ENCODE results near the gene DPEP1.

The DPEP1 gene

DNA sequence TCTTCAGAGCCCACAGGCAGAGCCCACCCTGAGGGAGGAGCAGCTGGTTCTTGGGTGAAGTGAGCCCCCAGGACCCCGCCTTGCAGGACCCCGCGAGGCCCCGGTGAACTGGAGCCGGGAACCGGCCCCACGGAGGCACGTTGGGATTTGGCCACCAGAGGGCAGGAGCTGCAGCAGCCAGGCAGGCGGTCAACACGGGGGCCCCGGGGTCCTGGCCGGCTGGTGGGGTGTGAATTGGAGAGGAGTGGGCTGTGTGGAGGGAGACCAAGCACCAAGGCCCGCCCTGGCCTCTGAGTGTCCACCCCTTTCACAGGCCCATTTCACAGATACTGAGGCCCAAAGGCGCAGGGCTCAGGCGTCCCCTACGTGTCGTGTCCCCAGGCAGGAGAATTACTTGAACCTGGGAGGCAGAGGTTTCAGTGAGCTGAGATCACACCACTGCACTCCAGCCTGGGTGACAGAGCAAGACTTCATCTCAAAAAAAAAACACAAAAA lies 2.2 kb downstream of the DPEP1 start:
- no peak for TF ChIP-seq GATA3 (IDR thresholded peaks at IDR 0.05; ENCODE audit: low read depth, low read length)
- TF ChIP-seq GATA2 (IDR thresholded peaks at IDR 0.05; ENCODE audit: low read depth, low read length): no peak

DNA sequence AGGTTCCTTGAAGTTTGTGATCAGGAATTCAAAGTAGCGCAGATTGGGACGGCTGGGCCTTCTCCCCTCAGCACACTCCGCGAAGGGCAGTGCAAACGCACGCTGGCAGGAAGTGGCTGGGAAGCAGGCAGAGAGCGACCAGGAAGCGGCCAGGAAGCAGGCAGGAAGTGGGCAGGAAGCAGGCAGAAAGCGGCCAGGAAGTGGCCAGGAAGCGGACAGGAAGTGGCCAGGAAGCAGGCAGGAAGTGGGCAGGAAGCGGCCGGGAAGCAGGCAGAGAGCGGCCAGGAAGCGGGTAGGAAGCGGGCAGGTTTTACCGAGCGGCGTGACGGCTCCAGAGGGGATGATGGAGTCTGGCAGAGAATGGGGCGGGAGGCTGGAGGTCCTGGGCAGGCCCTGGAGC lies 3.2 kb downstream of the DPEP1 start:
- TF ChIP-seq GATA3 (IDR thresholded peaks at IDR 0.05; ENCODE audit: low read depth, low read length) (no peak), GATA2 (IDR thresholded peaks at IDR 0.05; ENCODE audit: low read depth, low read length) (no peak)

DNA sequence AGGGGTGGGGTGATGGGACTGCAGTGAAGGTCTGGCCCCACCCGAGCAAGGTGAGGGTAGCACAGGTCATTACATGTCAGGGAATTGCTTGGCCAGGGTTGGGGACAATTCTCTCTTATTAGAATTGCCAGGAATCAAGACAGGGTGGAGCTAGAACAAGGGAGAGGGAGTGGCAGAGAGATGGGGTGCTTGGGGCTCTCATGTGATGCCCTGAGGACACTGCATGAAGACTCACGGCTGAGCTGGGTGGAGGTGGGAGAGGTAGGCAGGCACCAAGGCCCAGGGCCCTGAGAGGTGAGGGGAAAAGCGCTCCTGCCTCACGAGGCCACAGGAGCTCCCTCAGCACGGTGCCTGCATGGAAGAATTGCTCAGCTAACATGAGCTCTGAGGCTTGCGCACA lies 3.6 kb downstream of the DPEP1 start:
- TF ChIP-seq GATA2 (IDR thresholded peaks at IDR 0.05; ENCODE audit: low read depth, low read length) (no peak), GATA3 (IDR thresholded peaks at IDR 0.05; ENCODE audit: low read depth, low read length) (no peak)

DNA sequence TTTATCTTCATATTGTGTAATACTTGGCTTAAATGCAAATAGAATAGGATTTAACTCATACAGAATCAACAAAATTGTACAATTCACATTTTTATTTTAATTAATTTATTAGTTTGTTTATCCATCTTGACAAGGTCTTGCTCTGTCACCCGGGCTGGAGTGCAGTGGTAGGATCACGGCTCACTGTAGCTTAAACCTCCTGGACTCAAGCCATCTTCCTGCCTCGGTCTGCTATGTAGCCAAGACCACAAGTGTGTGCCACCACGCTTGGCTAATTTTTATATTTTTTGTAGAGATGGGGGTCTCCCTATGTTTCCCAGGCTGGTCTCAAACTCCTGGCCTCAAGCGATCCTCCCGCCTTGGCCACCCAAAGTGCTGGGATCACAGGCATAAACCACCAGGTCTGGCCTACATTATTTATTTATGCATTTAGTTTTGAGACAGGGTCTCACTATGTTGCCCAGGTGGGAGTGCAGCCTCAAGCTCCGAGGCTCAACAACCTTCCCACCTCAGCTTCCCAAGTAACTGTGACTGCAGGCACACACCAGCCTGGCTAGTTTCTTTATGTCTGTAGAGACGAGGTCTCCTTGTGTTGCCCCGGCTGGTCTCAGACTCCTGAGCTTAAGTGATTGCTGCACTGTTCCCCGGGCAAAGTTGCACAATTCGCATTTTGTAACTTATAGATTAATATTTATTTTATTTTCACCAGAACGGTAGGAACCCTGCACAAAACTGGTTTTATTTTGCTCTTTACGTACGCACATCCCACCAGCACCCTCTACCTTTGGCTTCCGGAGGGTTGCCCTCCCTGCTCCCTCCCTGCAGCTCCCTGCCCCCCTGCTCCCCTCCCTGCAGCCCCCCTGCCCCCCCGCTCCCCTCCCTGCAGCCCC lies 4.9 kb downstream of the DPEP1 start:
- TF ChIP-seq GATA3 (IDR thresholded peaks at IDR 0.05; ENCODE audit: low read depth, low read length) (no peak), GATA2 (IDR thresholded peaks at IDR 0.05; ENCODE audit: low read depth, low read length) (no peak)

DNA sequence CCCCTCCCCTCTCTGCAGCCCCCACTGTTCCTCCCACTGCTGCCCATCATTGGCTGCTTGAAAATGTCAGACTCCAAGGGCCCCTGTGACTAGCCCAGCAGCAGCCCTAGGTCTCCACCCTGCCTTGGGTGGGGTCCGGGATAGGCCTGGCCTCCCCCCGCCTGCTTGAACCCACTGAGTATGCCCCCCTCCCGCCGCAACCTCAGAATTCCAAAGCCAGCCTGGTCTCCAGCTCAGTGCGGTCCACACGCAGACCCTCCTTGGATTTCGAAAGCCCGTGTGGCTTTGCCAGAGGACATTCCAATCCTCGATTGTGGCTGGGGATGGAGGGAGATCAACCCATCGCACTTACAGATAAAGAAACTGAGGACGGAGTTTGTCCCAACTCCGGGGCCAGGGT lies 6.4 kb downstream of the DPEP1 start:
- TF ChIP-seq GATA3 (IDR thresholded peaks at IDR 0.05; ENCODE audit: low read depth, low read length): no peak
- TF ChIP-seq GATA2 (IDR thresholded peaks at IDR 0.05; ENCODE audit: low read depth, low read length): no peak

DNA sequence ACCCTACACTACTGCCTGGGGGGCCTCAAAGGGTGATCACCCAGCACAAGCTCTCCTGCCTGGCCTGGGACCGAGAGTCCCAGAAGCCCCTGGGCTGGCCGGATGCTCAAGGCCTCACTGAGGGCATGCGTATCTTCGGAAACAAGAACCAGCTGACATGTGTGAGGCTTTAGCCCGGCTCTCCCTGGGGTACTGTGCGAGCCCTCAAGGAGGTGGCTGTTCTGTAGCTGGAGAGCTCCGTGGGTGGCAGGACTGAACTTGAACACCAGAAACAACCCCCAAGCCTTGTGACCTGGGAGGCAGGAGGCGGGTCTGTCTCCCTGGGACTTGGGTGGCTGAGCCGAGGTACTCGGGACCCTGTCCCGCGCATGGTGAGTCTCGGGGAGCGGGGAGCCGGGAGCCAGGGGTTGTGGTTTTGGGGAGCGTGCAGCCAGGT lies 7.0 kb downstream of the DPEP1 start:
- no peak for TF ChIP-seq GATA3 (IDR thresholded peaks at IDR 0.05; ENCODE audit: low read depth, low read length)
- no peak for TF ChIP-seq GATA2 (IDR thresholded peaks at IDR 0.05; ENCODE audit: low read depth, low read length)

DNA sequence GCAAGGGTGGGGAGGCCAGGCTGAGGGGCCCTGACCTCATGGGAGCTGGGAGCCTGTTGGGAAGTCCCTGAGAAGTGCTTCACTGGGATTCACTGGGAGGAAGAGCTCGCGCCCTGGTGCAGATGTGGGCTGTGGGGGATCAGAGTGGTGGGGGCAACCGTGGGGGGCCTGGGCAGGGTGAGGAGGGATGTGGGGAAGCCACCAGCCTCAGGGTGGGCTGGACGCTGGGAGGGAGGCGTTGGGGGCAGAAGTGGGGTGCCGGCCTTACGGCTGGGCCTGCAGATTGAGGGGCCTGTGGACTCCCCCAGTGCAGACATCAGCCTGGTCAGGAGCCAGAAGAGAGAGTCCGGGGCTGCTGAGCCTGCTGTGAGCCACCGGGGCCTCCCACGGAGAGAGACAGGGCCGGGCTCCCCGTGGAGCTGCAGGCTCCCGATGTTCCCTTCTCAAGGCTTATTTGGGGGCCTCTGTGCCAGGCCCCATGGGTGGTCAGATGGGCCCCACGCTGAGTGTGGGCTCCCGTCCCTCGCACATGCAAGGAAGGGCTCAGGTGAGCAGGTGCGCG lies 7.8 kb downstream of the DPEP1 start:
- TF ChIP-seq GATA3 (IDR thresholded peaks at IDR 0.05; ENCODE audit: low read depth, low read length): no peak
- no peak for TF ChIP-seq GATA2 (IDR thresholded peaks at IDR 0.05; ENCODE audit: low read depth, low read length)

DNA sequence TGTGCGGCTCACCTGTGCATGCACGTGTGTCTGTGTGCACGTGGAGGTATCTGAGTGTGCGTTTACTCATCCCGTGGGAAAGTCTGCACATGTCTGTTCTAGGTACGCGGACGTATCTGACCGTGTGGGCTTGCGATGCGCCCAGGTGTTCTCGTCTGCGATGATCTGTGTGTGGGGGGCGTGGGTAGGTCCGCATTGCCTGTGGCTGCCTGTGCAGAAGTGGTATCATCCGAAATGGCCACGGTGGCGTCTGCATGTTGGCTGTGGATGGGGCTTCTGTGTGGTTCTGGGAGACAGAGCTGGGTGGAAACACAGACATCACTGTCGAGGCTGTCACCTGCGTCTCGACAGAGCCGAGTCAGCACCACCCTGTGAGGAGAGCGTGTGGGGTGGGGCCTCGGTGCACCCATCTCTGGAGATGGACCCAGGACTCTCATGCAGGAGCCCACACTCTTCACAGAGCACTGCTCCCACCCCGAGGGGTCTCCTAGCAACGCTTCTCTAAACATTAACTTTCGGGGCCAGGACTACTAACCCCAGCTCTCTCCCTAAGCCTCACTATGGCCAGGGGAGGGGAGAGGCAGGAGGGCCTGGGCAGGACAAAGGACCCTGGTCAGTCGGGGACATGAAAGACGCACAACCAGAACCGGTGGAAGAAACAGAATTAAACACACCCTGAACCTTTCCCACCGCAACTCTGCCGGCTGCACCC lies 8.4 kb downstream of the DPEP1 start:
- no peak for TF ChIP-seq GATA3 (IDR thresholded peaks at IDR 0.05; ENCODE audit: low read depth, low read length)
- TF ChIP-seq GATA2 (IDR thresholded peaks at IDR 0.05; ENCODE audit: low read depth, low read length): no peak

DNA sequence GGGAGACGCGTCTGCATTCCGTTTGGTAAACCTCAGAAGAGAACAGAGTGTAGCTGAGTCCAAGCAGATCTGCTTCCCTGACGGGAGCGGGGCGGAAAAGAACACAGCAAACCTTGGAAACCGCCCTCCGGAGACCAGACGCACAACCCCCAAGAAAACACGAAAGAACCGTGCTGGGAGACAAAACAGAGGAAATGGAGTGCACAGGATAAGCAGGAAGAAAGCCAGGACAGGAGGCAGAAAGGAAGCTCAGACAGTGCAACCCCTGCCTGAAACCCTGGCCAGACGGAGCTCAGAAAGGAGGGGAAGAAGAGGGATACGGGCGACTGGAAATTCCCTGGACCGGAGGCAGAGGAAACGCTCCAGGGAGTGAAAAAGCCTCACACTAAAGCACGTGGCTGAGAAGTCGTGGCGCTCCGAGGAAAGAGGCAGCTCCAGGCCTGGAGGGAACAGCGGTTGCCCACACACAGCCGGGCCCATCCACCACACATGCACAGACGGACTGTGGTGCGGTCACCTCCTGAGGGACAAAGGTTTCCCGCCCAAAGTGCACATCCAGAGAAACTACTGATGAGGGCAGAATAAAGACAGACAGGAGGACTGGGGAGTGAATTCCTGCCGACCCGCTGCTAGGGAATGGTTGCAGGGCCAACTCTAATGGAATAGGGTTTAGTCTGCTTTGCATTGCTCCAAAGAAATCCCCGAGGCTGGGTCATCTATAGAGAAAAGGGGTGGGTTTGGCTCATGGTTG lies 10.2 kb downstream of the DPEP1 start:
- TF ChIP-seq GATA3 (IDR thresholded peaks at IDR 0.05; ENCODE audit: low read depth, low read length) (no peak), GATA2 (IDR thresholded peaks at IDR 0.05; ENCODE audit: low read depth, low read length) (no peak)

DNA sequence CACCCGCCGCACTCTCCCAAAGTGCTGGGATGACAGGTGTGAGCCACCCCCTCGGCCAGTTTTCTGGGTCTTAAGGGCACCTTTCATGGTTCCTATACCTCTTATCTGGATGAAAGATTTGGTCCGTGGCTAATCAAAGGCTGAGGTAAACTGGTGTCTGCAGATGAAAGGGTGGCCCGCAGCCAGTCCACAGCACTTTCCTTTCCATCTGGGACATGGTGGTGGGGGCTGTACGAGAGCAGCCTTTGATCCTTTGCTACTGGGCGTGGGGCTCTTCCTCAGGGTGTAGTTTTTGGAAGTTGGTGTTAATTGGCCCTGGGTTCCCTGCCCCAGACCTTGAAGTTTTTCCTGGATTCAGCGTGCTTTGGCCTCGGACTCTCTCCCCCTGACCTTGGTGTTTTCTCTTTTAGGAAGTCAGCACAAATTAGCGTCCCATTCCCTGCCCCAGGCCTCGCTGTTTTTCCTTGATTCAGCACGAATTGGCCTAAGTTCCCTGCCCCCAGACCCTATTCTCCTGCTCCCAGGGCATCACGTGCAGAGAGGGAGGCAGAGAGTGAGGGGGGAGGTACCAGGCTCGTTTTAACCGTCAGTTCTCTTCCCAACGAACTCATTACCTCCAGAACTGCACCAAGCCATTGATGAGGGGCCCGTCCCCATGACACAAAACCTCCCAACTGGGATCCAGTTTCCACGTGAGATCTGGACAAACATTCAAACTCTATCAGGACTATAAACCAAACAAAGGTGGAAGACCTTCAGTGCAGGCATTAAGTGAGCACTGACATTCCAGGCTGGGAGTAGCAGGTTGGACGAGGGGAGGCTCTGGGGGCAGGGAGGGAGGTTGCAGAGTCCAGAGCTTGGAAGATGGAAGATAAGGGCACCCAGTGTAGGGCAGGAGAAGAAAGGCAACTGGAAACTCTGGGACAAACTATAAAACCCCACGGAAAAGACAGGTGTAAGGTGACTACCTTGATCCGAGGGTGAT lies 11.6 kb downstream of the DPEP1 start:
- TF ChIP-seq GATA3 (IDR thresholded peaks at IDR 0.05; ENCODE audit: low read depth, low read length): no peak
- no peak for TF ChIP-seq GATA2 (IDR thresholded peaks at IDR 0.05; ENCODE audit: low read depth, low read length)

DNA sequence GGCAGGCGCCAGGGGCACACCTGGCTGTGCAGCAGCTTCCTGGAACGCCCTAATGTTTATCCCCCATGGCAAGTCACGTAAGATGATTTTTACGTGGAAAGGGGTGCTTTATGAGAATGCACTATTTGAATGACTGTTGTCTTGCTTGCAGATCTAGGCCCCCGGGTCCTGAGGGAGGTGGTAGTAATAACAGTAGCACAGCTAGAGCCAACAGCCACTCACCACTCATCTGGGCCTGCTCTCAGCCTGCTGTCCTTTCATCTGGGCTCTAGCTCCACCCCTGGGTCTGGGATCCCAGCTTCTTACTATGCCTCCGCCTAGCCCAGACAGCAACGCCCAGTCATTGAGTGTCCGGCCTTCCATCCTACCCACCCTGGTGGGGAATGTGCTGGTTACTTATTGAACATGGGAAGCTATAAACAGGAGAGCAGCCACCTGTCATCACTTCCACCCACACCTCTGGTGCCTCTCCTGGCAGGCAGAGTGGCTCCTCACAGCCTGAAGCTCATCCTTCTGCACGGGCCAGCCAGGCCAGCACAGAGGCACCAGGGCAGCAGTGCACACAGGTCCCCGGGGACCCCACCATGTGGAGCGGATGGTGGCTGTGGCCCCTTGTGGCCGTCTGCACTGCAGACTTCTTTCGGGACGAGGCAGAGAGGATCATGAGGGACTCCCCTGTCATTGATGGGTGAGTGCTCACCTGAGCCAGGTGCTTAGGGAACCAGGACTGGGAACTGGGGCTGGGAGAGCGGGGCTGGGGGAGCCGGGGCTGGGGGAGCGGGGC lies 16.6 kb downstream of the DPEP1 start:
- TF ChIP-seq GATA3 (IDR thresholded peaks at IDR 0.05; ENCODE audit: low read depth, low read length) (no peak), GATA2 (IDR thresholded peaks at IDR 0.05; ENCODE audit: low read depth, low read length) (no peak)

DNA sequence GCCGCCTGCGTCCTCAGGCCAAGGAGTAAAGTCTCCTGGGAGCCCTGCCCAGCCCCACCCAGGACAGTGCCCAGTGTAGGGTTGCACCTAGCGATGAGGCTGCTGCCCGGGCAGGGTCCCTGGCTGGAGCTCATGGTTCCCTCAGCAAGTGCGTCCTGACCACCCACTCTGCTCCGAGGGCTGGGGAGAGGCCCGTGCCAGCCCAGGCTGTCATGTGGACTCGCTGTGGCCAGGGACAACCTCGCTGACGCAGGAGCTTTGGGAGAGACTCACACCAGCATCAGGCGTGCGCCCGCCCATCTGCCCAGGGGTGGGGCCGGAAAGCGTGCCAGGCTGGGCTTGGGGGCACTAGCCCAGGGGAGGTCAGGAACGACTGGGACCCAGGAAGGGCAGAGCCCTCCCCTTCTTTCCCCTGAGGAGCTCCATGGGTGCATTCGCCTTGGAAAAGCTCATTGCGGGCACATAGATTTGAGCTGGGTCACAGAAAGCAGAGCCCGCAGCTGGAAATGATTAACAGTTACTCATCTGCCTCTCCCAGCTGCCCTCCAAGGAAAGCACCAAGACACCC lies 19.7 kb downstream of the DPEP1 start:
- TF ChIP-seq GATA3 (IDR thresholded peaks at IDR 0.05; ENCODE audit: low read depth, low read length) (no peak), GATA2 (IDR thresholded peaks at IDR 0.05; ENCODE audit: low read depth, low read length) (no peak)
